Erythroblast (primary cell): ENCODE results near the gene S100A1.

Experiments
- GATA1 ChIP-seq: IDR thresholded peaks from 2 replicates; pipeline ENCODE4 v1.6.1; 2011; ENCODE audit warnings: low read depth, mild to moderate bottlenecking, control low read depth, low read length, moderate library complexity
- POLR2A ChIP-seq: IDR thresholded peaks from 2 replicates; pipeline ENCODE4 v1.6.1; 2011; ENCODE audit warnings: mild to moderate bottlenecking, low read length

DNA sequence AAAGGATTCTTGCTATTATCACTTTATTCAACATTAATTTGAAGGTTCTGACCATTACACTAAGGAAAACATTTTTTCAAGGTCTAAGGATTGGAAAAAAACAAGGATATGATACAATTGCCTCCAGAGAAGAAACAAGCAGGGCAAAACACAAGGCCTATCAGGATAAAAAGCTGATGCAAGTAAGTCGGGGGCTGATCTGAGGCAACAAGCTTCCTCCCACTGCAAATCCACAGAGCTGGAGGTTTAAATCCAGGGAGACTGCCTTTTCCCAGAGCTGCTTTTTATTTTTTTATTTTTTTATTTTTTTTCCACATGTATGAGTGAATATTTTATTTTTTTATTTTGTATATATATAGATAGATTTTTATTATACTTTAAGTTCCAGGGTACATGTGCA is 43.2 kb upstream of the S100A1 start:
- TF ChIP-seq POLR2A: no peak
- TF ChIP-seq GATA1: no peak
